Activated B cell treated with CpG ODN at 0.5 μM for 24 hours (primary cell): ENCODE measurements around the gene FBRS. TPM values are rescaled to one million over a fixed set of nuclear protein-coding genes. Genes with fewer than 3 reads are reported as not detected.
"Not testable (repeated sequence)": the region's sequence is repeated elsewhere in the genome, so short reads cannot be mapped to it uniquely, and the experiment has no call there.

ENCODE experiments used
- ATAC-seq: fragments of 200-7000 bp; cut with Tn5 transposase; one replicate; pipeline ENCODE4 v1.10.0; 2021; ENCODE audit warnings: low read depth, mild to moderate bottlenecking, moderate library complexity
- CTCF ChIA-PET: fragments of 350-600 bp; sonication (Branson Sonifier 250); formaldehyde crosslinking; loops from one replicate; lab custom pipeline; 2021; ENCODE audit warnings: antibody characterized with exemption; lab: Charles Lee
- POLR2A ChIA-PET: fragments of 350-600 bp; sonication (Branson Sonifier 250); formaldehyde crosslinking; loops from one replicate; lab custom pipeline; 2021; ENCODE audit warnings: antibody characterized with exemption; lab: Charles Lee
- DNase-seq: peaks from one replicate; pipeline ENCODE4 v3.0.0; 2022
- H3K27ac Mint-ChIP-seq: one replicate; pipeline ENCODE4 v1.8.0; 2020; ENCODE audit warnings: mixed read lengths
- H3K27me3 Mint-ChIP-seq: one replicate; pipeline ENCODE4 v1.8.0; 2021; ENCODE audit warnings: mixed read lengths
- H3K36me3 Mint-ChIP-seq: one replicate; pipeline ENCODE4 v1.8.0; 2021; ENCODE audit warnings: low read depth, mixed read lengths
- H3K4me1 Mint-ChIP-seq: one replicate; pipeline ENCODE4 v1.8.0; 2021; ENCODE audit warnings: mixed read lengths
- H3K4me3 Mint-ChIP-seq: one replicate; pipeline ENCODE4 v1.8.0; 2020; ENCODE audit warnings: mild to moderate bottlenecking, mixed read lengths
- H3K9me3 Mint-ChIP-seq: one replicate; pipeline ENCODE4 v1.8.0; 2020; ENCODE audit warnings: mixed read lengths
- intact Hi-C: fragments of 100-400 bp; cut with micrococcal nuclease; formaldehyde crosslinking; loops from one replicate; pipeline ENCODE4 v1.15.1; 2024
- total RNA-seq: library from RNA; stranded (reverse); gene quantifications from 2 replicates; pipeline ENCODE4 v1.2.3, GENCODE V29; 2022
- TF ChIP-seq, protein P1 (sequence below): fragments of 200-600 bp; IDR thresholded peaks from one replicate; pipeline ENCODE4 v1.8.0; 2022; ENCODE audit warnings: antibody characterized with exemption, mild to moderate bottlenecking

Gene FBRS
- total RNA-seq, 1 donor from 2014 or later: 204 TPM

DNA sequence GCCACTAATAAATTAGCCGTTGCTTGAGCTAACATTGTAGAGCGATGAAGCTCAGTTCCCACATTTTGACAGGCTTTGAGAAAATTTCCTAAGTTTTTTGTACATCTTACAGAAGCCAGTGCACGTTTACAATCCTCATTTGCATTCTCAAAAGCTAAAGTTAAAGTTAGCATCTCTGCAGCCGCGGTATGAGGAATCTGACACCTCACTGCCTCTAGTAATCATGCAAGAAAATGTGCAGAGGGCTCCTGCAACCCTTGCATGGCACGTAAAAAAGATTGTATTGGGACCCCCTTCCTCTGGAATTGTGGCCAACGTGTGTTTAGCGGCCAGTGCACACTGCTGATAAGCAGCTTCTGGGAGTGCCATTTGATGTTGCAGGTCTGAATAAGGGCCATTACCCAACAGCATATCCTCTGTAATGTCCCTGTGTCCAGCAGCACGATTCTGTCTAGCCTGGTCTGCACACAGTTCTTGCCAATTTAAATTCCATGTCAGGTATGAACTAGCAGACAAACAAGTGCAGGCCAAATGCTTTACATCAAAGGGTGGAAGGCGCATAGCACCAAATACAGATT, 35.7 kb upstream of the FBRS start:
- H3K4me3 Mint-ChIP-seq: no peak overlapping the region
- peaks cover 3% of the 10 kb centered on the region for H3K27me3 Mint-ChIP-seq
- H3K9me3 Mint-ChIP-seq: no peaks in the 10 kb centered on the region
- ChIA-PET CTCF (no interaction called here), POLR2A (interaction anchor here (0.6 kb wide), 1 partner anchor 108 kb away, joined by 5 read pairs; no protein-coding TSS in a partner anchor)
- H3K27ac Mint-ChIP-seq: no peak overlapping the region
- H3K4me1 Mint-ChIP-seq: no peaks in the 10 kb centered on the region
- no peak for DNase-seq
- ATAC-seq: no peak
- H3K36me3 Mint-ChIP-seq: no peaks in the 10 kb centered on the region
- TF ChIP-seq, protein P1, sequence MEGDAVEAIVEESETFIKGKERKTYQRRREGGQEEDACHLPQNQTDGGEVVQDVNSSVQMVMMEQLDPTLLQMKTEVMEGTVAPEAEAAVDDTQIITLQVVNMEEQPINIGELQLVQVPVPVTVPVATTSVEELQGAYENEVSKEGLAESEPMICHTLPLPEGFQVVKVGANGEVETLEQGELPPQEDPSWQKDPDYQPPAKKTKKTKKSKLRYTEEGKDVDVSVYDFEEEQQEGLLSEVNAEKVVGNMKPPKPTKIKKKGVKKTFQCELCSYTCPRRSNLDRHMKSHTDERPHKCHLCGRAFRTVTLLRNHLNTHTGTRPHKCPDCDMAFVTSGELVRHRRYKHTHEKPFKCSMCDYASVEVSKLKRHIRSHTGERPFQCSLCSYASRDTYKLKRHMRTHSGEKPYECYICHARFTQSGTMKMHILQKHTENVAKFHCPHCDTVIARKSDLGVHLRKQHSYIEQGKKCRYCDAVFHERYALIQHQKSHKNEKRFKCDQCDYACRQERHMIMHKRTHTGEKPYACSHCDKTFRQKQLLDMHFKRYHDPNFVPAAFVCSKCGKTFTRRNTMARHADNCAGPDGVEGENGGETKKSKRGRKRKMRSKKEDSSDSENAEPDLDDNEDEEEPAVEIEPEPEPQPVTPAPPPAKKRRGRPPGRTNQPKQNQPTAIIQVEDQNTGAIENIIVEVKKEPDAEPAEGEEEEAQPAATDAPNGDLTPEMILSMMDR: no peak
- intact Hi-C loops: no loop called here

DNA sequence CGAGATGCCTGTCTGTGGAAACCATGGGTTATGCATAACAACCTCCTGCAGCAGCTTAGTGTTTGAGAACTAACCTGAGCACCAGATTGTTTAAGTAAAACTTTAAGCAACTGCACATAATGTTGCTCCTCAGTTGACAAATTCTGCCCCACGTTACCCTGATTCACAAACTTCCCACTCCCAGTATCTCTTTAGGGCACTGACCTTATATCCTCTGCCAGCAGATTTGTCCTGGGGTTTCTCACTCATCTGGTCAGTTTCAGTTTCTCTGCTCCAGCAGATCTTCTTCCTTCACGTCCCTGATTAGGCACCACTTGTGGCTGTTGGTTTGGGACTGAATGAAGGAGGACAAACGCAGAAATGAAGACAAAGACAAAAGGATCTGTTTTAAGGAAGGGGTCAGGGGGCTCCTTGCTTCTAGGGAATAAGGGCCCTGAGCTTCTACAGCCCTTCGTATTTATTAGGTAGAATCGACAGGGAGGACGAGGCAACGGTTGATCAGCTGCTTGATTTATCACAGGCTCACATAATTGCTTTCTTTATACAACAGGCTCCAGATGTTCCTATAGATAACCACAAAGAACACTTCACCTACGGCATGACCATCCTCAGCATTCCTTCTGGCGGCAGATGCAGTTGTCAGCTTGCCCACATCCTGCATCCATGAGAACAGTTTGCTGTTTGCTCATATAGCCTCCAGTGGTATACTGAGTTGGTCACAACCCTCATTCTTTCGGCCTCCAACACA, 34.5 kb upstream of the FBRS start:
- DNase-seq (no peak), ATAC-seq (no peak)
- H3K9me3 Mint-ChIP-seq: no peaks in the 10 kb centered on the region
- H3K4me3 Mint-ChIP-seq: no peak overlapping the region
- H3K4me1 Mint-ChIP-seq: peaks cover 3% of the 10 kb centered on the region
- H3K27me3 Mint-ChIP-seq: peaks cover 3% of the 10 kb centered on the region
- ChIA-PET POLR2A (interaction anchor here (1.0 kb wide), 1 partner anchor 142 kb away, joined by 9 read pairs; no protein-coding TSS in a partner anchor), CTCF (no interaction called here)
- TF ChIP-seq, protein P1: no peak
- no peak overlapping the region for H3K27ac Mint-ChIP-seq
- intact Hi-C loops: no loop called here
- no peaks in the 10 kb centered on the region for H3K36me3 Mint-ChIP-seq

DNA sequence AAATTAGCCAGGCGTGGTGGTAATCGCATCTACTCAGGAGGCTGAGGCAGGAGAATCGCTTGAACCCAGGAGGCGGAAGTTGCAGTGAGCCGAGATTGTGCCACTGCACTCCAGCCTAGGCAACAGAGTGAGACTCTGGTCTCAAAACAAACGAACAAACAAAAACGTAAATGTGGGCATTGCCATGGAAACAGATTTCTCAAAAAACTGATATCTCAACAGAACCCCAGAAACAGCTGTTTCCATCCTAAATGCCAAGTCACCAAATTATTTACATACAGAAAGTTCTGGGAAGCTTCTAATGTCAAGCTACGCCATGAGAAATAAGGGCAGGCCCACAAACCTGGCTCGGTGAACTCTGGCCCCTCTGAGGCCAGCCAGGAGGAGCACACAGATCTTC, 32.0 kb upstream of the FBRS start:
- Mint-ChIP-seq H3K9me3 (no peaks in the 10 kb centered on the region), H3K36me3 (no peaks in the 10 kb centered on the region), H3K27ac (no peak overlapping the region), H3K4me1 (peaks cover 5% of the 10 kb centered on the region), H3K4me3 (no peak overlapping the region), H3K27me3 (peaks cover 3% of the 10 kb centered on the region)
- POLR2A ChIA-PET: interaction anchor here (0.7 kb wide), 2 partner anchors 94 to 216 kb away, joined by 3 to 5 read pairs; no protein-coding TSS in a partner anchor
- no peak for DNase-seq
- TF ChIP-seq, protein P1: no peak
- intact Hi-C loops: no loop called here
- ATAC-seq: no peak
- CTCF ChIA-PET: interaction anchor here (1.2 kb wide), 1 partner anchor 10 kb away, joined by 3 read pairs; no protein-coding TSS in a partner anchor

DNA sequence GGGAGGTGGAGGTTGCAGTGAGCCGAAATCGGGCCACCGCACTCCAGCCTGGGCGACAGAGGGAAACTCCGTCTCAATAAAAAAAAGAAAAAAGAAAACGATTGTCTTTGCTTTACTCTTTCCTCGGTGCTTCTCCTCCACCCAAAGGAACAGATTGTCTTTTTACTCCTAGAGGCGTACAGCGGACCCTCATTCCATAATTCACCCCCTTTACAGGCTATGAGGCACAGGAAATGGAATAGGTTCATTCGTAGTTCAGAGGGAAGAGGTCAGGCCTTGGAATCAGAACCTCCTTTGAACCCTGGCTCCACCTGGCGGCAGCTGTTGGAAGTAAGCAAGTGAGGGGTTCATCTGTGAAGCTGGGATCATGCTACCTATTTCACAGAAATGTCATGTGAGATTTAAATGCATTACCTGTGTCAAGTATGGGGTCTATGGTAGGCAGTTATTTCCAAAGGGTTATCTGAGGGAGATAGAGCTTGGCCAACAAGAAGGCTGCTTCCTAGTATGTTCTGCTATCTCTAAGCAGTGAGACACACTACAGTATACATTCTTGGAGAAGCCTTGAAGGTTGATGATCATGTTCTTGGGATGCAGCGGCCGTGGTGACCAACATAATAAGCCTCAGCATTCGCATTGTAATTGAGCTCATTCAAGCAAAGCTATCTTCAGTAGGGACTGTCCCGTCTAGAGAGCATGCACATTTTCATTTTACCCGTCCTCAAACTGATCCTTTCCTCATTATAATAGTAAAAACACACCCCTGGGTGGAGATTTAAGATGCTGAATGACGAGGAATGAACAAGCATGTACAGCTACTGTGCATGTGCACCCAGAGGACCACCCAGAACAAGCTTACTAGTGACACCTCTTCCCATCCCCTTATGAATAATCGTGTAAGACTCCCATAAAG, 29.3 kb upstream of the FBRS start:
- H3K9me3 Mint-ChIP-seq: no peaks in the 10 kb centered on the region
- CTCF ChIA-PET: interaction anchor here (0.6 to 2.0 kb wide), 24 partner anchors 9 to 537 kb away, joined by 3 to 12 read pairs (median 4); partner anchors contain the start of genes DCTPP1, FBRS, ITGAL and PRR14
- POLR2A ChIA-PET: interaction anchor here (0.5 to 1.8 kb wide), 9 partner anchors 19 to 1817 kb away, joined by 3 to 13 read pairs (median 4); partner anchors contain the start of genes ALDOA, ZNF689, ZNF747 and ZNF771
- ATAC-seq: peak; percentile 93
- intact Hi-C loops: loop anchor here (1.0 to 2.0 kb wide), 2 partner anchors 66 to 199 kb away; partner anchors contain the start of gene DCTPP1
- H3K27me3 Mint-ChIP-seq: no peaks in the 10 kb centered on the region
- DNase-seq: peak; percentile 84
- peak overlapping the region; percentile 69 for H3K4me3 Mint-ChIP-seq
- TF ChIP-seq, protein P1: peak; percentile 70
- H3K4me1 Mint-ChIP-seq: peaks cover 6% of the 10 kb centered on the region
- H3K27ac Mint-ChIP-seq: peak overlapping the region; percentile 76
- no peaks in the 10 kb centered on the region for H3K36me3 Mint-ChIP-seq

DNA sequence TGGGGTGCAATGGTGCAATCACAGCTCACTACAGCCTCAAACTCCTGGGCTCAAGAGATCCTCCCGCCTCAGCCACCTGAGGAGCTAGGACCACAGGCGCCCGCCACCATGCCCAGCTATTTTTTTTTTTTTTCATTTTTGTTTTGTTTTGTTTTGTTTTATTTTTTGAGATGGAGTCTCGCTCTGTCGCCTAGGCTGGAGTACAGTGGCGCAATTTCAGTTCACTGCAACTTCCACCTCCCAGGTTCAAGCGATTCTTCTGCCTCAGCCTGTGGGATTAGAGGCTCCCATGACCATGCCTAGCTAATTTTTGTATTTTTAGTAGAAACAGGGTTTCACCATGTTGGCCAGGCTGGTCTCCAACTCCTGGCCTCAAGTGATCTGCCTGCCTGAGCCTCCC, 25.8 kb upstream of the FBRS start:
- POLR2A ChIA-PET: interaction anchor here (1.2 to 6.1 kb wide), 3 partner anchors 18 to 27 kb away, joined by 5 to 65 read pairs (median 10); partner anchors contain the start of genes FBRS, PRR14 and ZNF689
- intact Hi-C loops, H3K27me3 Mint-ChIP-seq: not testable (repeated sequence)

More for the DNA sequence above, 25.8 kb upstream of the FBRS start:
- H3K4me3 Mint-ChIP-seq, H3K27ac Mint-ChIP-seq, H3K36me3 Mint-ChIP-seq, DNase-seq, H3K9me3 Mint-ChIP-seq, ATAC-seq: not testable (repeated sequence)
- H3K4me1 Mint-ChIP-seq: peaks cover 24% of the 10 kb centered on the region
- CTCF ChIA-PET: interaction anchor here (1.4 kb wide), 1 partner anchor 18 kb away, joined by 6 read pairs; the partner anchor contains the start of gene PRR14
